ENCODE results near the gene RTKN.
"Not testable (repeated sequence)": the region's sequence is repeated elsewhere in the genome, so short reads cannot be mapped to it uniquely, and the experiment has no call there.

Gene RTKN

GRCh38 chr2:74472086-74472944 is 30.6 kb upstream of the RTKN start, which contains the start of gene MRPL53:
Gene MRPL53, minus strand, starts transcription at chr2:74472680. Its CDS starts 20 bp downstream, at chr2:74472660.
- ATAC-seq: peak; percentile 91
- TF ChIP-seq TOX (CRISPR knock-in tag; IDR thresholded peaks at IDR 0.05; ENCODE audit: borderline replicate concordance): no peak
- peak; percentile 61; the same call in 1 of the 2 replicates for TF ChIP-seq ZFP3 (CRISPR knock-in tag; IDR thresholded peaks at IDR 0.05)
- 0 out of 2 replicates have a peak, but pooled peaks have one; percentile 15 for TF ChIP-seq TCF4 (CRISPR knock-in tag; IDR thresholded peaks at IDR 0.05; ENCODE audit: borderline replicate concordance)
- 0 out of 2 replicates have a peak, but pooled peaks have one; percentile 11 for TF ChIP-seq RARB (CRISPR knock-in tag; IDR thresholded peaks at IDR 0.05)
- peak; percentile 86 for TF ChIP-seq GLIS3 (CRISPR knock-in tag; IDR thresholded peaks at IDR 0.05)
- no peak; the same call in 1 of the 2 replicates for TF ChIP-seq TSHZ2 (CRISPR knock-in tag; IDR thresholded peaks at IDR 0.05)
- TF ChIP-seq POU6F1 (CRISPR knock-in tag; IDR thresholded peaks at IDR 0.05; ENCODE audit: borderline replicate concordance, low read depth): 0 out of 2 replicates have a peak, but pooled peaks have one; percentile 70
- no peak for TF ChIP-seq ZC3H10 (CRISPR knock-in tag; IDR thresholded peaks at IDR 0.05)
- TF ChIP-seq ZNF8 (CRISPR knock-in tag; IDR thresholded peaks at IDR 0.05): no peak
- no peak for TF ChIP-seq PPARA (CRISPR knock-in tag; IDR thresholded peaks at IDR 0.05; ENCODE audit: borderline replicate concordance)
- no peak for TF ChIP-seq CSRNP3 (CRISPR knock-in tag; IDR thresholded peaks at IDR 0.05)
- TF ChIP-seq ESRRG (CRISPR knock-in tag; IDR thresholded peaks at IDR 0.05): no peak

GRCh38 chr2:74471332-74472065 is 29.8 kb upstream of the RTKN start:
- peak; percentile 3; the same call in 2 of the 3 replicates for ATAC-seq
- TF ChIP-seq ESRRG (CRISPR knock-in tag; IDR thresholded peaks at IDR 0.05): no peak
- TF ChIP-seq PATZ1 (CRISPR knock-in tag; IDR thresholded peaks at IDR 0.05; ENCODE audit: borderline replicate concordance): no peak
- TF ChIP-seq TCF4 (CRISPR knock-in tag; IDR thresholded peaks at IDR 0.05; ENCODE audit: borderline replicate concordance): no peak
- TF ChIP-seq PPARA (CRISPR knock-in tag; IDR thresholded peaks at IDR 0.05; ENCODE audit: borderline replicate concordance): no peak
- no peak for TF ChIP-seq BACH2 (CRISPR knock-in tag; IDR thresholded peaks at IDR 0.05; ENCODE audit: borderline replicate concordance)
- no peak for TF ChIP-seq ZC3H10 (CRISPR knock-in tag; IDR thresholded peaks at IDR 0.05)
- TF ChIP-seq CSRNP3 (CRISPR knock-in tag; IDR thresholded peaks at IDR 0.05): no peak
- no peak for TF ChIP-seq POU6F1 (CRISPR knock-in tag; IDR thresholded peaks at IDR 0.05; ENCODE audit: borderline replicate concordance, low read depth)
- TF ChIP-seq TOX (CRISPR knock-in tag; IDR thresholded peaks at IDR 0.05; ENCODE audit: borderline replicate concordance): no peak
- TF ChIP-seq CSDC2 (CRISPR knock-in tag; IDR thresholded peaks at IDR 0.05): no peak

- ATAC-seq: not testable (repeated sequence)
Measured at GRCh38 chr2:74470742-74471141, 29.0 kb upstream of the RTKN start.
